HEK293 (cell line): ENCODE data around the gene MLX.

ENCODE experiments used
- CTCF ChIA-PET: fragments of 350-600 bp; formaldehyde crosslinking; extraction: SDS; loops from one replicate; lab custom pipeline; 2021; ENCODE audit warnings: antibody characterized with exemption; lab: Yijun Ruan, JAX
- POLR2A ChIA-PET: fragments of 300-600 bp; formaldehyde crosslinking; extraction: SDS; loops from one replicate; lab custom pipeline; 2020; ENCODE audit warnings: antibody characterized with exemption, inconsistent platforms; lab: Yijun Ruan, JAX
- H3K27ac ChIP-seq: fragments of 200-500 bp; sonication (Bioruptor generic); 2 replicates; pipeline ENCODE4 v1.5.1; 2014; ENCODE audit warnings: low read depth, low read length, control low read depth, inconsistent platforms; ENCODE audit errors: extremely low read depth
- H3K36me3 ChIP-seq, 2 experiments: fragments of 200-500 bp in 1 of 2; sonication (Bioruptor generic) in 1 of 2; 1 replicate in 1 of 2; 2 replicates in 1 of 2; pipeline ENCODE4 v1.5.1; 2014 to 2017; ENCODE audit warnings: inconsistent platforms in 2 of 2, low read length in 2 of 2; ENCODE audit not compliant: control insufficient read depth in 2 of 2, insufficient read depth in 1 of 2
- H3K4me1 ChIP-seq: fragments of 200-500 bp; sonication (Bioruptor generic); 2 replicates; pipeline ENCODE4 v1.5.1; 2014; ENCODE audit warnings: mild to moderate bottlenecking, low read length, inconsistent platforms; ENCODE audit not compliant: control insufficient read depth, insufficient read depth
- H3K4me3 ChIP-seq: 2 replicates; pipeline ENCODE4 v1.5.1; 2011; ENCODE audit warnings: low read depth, mild to moderate bottlenecking, control low read depth, low read length, moderate library complexity
- H3K9me3 ChIP-seq: fragments of 200-500 bp; sonication (Bioruptor generic); 2 replicates; pipeline ENCODE4 v1.5.1; 2014; ENCODE audit warnings: low read depth, low read length, inconsistent platforms; ENCODE audit not compliant: control insufficient read depth, insufficient read depth
- GLI2 ChIP-seq: fragments of 450-650 bp; formaldehyde crosslinking; IDR thresholded peaks from 2 replicates; pipeline ENCODE4; 2017; ENCODE audit warnings: missing biosample characterization, missing genetic modification characterization, low read depth, borderline replicate concordance
- GLIS2 ChIP-seq: fragments of 450-650 bp; formaldehyde crosslinking; IDR thresholded peaks from 2 replicates; pipeline ENCODE4 v1.5.1; 2016; ENCODE audit warnings: missing biosample characterization, missing genetic modification characterization
- HOXC10 ChIP-seq: sonication (generic); formaldehyde crosslinking; IDR thresholded peaks from 2 replicates; pipeline ENCODE4 v1.8.1; 2023; ENCODE audit warnings: mild to moderate bottlenecking, missing genetic modification reagents
- KLF1 ChIP-seq: fragments of 450-650 bp; formaldehyde crosslinking; IDR thresholded peaks from 2 replicates; pipeline ENCODE4 v1.5.1; 2016; ENCODE audit warnings: missing biosample characterization, missing genetic modification characterization
- KLF7 ChIP-seq: fragments of 450-650 bp; formaldehyde crosslinking; IDR thresholded peaks from 2 replicates; pipeline ENCODE4 v1.5.1; 2016; ENCODE audit warnings: missing biosample characterization, missing genetic modification characterization, borderline replicate concordance
- KLF8 ChIP-seq: fragments of 450-650 bp; formaldehyde crosslinking; IDR thresholded peaks from 2 replicates; pipeline ENCODE4 v1.5.1; 2016; ENCODE audit warnings: missing biosample characterization, missing genetic modification characterization
- KLF9 ChIP-seq: fragments of 450-650 bp; formaldehyde crosslinking; IDR thresholded peaks from 2 replicates; pipeline ENCODE4 v1.5.1; 2016; ENCODE audit warnings: missing biosample characterization, missing genetic modification characterization, low read depth
- SCRT2 ChIP-seq: fragments of 450-650 bp; formaldehyde crosslinking; IDR thresholded peaks from 2 replicates; pipeline ENCODE4 v1.5.1; 2016; ENCODE audit warnings: missing biosample characterization, missing genetic modification characterization
- SP7 ChIP-seq: fragments of 450-650 bp; formaldehyde crosslinking; IDR thresholded peaks from 2 replicates; pipeline ENCODE4 v1.5.1; 2016; ENCODE audit warnings: missing biosample characterization, missing genetic modification characterization
- ZBTB1 ChIP-seq: fragments of 450-650 bp; formaldehyde crosslinking; IDR thresholded peaks from 2 replicates; pipeline ENCODE4 v1.5.1; 2016; ENCODE audit warnings: missing biosample characterization, missing genetic modification characterization
- ZBTB17 ChIP-seq: fragments of 450-650 bp; formaldehyde crosslinking; IDR thresholded peaks from 2 replicates; pipeline ENCODE4 v1.5.1; 2016; ENCODE audit warnings: missing biosample characterization, missing genetic modification characterization
- ZBTB7A ChIP-seq: fragments of 450-650 bp; formaldehyde crosslinking; IDR thresholded peaks from 2 replicates; pipeline ENCODE4 v1.5.1; 2016; ENCODE audit warnings: low read depth, missing biosample characterization, missing genetic modification characterization
- ZFHX2 ChIP-seq: fragments of 450-650 bp; formaldehyde crosslinking; conservative IDR thresholded peaks from 2 replicates; pipeline ENCODE4 v1.5.1; 2016; ENCODE audit warnings: missing biosample characterization, missing genetic modification characterization
- ZIC2 ChIP-seq: fragments of 450-650 bp; formaldehyde crosslinking; IDR thresholded peaks from 2 replicates; pipeline ENCODE4 v1.5.1; 2016; ENCODE audit warnings: missing biosample characterization, missing genetic modification characterization
- ZNF2 ChIP-seq: fragments of 450-650 bp; formaldehyde crosslinking; IDR thresholded peaks from 2 replicates; pipeline ENCODE4 v1.5.1; 2016; ENCODE audit warnings: missing biosample characterization, missing genetic modification characterization
- ZNF239 ChIP-seq: fragments of 450-650 bp; formaldehyde crosslinking; IDR thresholded peaks from 2 replicates; pipeline ENCODE4 v1.5.1; 2016; ENCODE audit warnings: missing biosample characterization, missing genetic modification characterization
- ZNF335 ChIP-seq: fragments of 450-650 bp; formaldehyde crosslinking; conservative IDR thresholded peaks from 2 replicates; pipeline ENCODE4 v1.5.1; 2016; ENCODE audit warnings: missing biosample characterization, missing genetic modification characterization
- ZNF423 ChIP-seq: fragments of 450-650 bp; formaldehyde crosslinking; IDR thresholded peaks from 2 replicates; pipeline ENCODE4 v1.5.1; 2016; ENCODE audit warnings: missing biosample characterization, missing genetic modification characterization
- ZNF660 ChIP-seq: fragments of 450-650 bp; IDR thresholded peaks from 2 replicates; pipeline ENCODE4 v1.5.1; 2018; ENCODE audit warnings: missing biosample characterization, mild to moderate bottlenecking, missing genetic modification characterization
- ZNF768 ChIP-seq: fragments of 450-650 bp; formaldehyde crosslinking; IDR thresholded peaks from 2 replicates; pipeline ENCODE4 v1.5.1; 2018; ENCODE audit warnings: missing biosample characterization, mild to moderate bottlenecking, missing genetic modification characterization
- TF ChIP-seq, protein P1 (sequence below): fragments of 450-650 bp; formaldehyde crosslinking; IDR thresholded peaks from 2 replicates; pipeline ENCODE4 v1.5.1; 2016; ENCODE audit warnings: missing biosample characterization, missing genetic modification characterization
- TF ChIP-seq, protein P2 (sequence below): fragments of 450-650 bp; formaldehyde crosslinking; IDR thresholded peaks from 2 replicates; pipeline ENCODE4 v1.5.1; 2016; ENCODE audit warnings: missing biosample characterization, missing genetic modification characterization
- TF ChIP-seq, protein P3 (sequence below): fragments of 450-650 bp; formaldehyde crosslinking; IDR thresholded peaks from 2 replicates; pipeline ENCODE4 v1.5.1; 2016; ENCODE audit warnings: missing biosample characterization, missing genetic modification characterization
- TF ChIP-seq, protein P4 (sequence below): fragments of 450-650 bp; formaldehyde crosslinking; IDR thresholded peaks from 2 replicates; pipeline ENCODE4 v1.5.1; 2017; ENCODE audit warnings: missing biosample characterization, missing genetic modification characterization
- TF ChIP-seq, protein P5 (sequence below): fragments of 450-650 bp; formaldehyde crosslinking; IDR thresholded peaks from 2 replicates; pipeline ENCODE4 v1.5.1; 2016; ENCODE audit warnings: missing biosample characterization, missing genetic modification characterization

Gene MLX

DNA sequence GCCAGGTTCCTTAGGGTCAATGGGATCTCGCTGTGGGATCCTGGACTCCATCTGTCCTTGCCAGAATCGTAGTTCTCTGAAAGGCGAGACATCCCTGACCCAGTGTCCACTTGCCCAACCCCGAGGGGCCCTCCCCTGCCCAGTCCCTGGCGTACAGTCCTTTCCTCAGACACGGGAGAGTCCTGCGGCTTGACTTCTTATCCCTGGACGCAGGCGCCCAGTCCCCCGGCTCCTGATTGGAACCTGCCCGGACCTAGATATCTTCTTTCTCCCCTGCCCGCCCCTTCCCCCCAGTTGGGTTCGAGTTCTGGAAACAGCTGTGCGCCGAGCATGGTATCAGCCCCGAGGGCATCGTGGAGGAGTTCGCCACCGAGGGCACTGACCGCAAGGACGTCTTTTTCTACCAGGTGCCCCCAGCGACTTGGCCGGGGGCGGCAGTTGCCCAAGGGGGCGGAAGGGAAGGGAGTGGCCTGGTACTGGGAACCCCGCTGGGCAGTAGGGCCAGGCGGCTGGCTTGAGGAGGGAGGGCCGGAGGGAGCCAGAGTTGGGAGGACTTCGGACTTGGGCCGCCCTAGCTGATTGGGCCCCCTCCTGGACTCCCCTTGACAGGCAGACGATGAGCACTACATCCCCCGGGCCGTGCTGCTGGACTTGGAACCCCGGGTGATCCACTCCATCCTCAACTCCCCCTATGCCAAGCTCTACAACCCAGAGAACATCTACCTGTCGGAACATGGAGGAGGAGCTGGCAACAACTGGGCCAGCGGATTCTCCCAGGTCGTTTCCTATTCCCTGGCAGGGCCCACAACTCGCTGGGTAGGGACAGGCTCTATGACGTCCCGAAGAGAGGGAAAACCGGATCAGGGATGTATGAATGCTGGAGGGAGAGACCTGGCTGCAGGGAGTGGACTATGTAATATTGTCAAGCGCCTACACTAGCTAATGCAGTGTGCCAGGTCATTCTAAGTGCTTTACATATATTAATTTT is 43.2 kb downstream of the MLX start (continued):
- TF ChIP-seq, protein P1, sequence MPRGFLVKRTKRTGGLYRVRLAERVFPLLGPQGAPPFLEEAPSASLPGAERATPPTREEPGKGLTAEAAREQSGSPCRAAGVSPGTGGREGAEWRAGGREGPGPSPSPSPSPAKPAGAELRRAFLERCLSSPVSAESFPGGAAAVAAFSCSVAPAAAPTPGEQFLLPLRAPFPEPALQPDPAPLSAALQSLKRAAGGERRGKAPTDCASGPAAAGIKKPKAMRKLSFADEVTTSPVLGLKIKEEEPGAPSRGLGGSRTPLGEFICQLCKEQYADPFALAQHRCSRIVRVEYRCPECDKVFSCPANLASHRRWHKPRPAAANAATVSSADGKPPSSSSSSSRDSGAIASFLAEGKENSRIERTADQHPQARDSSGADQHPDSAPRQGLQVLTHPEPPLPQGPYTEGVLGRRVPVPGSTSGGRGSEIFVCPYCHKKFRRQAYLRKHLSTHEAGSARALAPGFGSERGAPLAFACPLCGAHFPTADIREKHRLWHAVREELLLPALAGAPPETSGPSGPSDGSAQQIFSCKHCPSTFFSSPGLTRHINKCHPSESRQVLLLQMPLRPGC, result peak; percentile 59; the same call in 1 of the 2 replicates
- TF ChIP-seq GLIS2 (tag by site-specific recombination), result peak; percentile 82
- peak; percentile 64; the same call in 1 of the 2 replicates for TF ChIP-seq ZNF2 (tag by site-specific recombination)
- 0 out of 2 replicates have a peak, but pooled peaks have one; percentile 27 for TF ChIP-seq KLF8 (tag by site-specific recombination)
- TF ChIP-seq KLF9 (tag by site-specific recombination), result peak; percentile 66
- peak; percentile 40; the same call in 1 of the 2 replicates for TF ChIP-seq ZIC2 (tag by site-specific recombination)
- peak; percentile 28; the same call in 1 of the 2 replicates for TF ChIP-seq ZBTB1 (tag by site-specific recombination)
- TF ChIP-seq, protein P2, sequence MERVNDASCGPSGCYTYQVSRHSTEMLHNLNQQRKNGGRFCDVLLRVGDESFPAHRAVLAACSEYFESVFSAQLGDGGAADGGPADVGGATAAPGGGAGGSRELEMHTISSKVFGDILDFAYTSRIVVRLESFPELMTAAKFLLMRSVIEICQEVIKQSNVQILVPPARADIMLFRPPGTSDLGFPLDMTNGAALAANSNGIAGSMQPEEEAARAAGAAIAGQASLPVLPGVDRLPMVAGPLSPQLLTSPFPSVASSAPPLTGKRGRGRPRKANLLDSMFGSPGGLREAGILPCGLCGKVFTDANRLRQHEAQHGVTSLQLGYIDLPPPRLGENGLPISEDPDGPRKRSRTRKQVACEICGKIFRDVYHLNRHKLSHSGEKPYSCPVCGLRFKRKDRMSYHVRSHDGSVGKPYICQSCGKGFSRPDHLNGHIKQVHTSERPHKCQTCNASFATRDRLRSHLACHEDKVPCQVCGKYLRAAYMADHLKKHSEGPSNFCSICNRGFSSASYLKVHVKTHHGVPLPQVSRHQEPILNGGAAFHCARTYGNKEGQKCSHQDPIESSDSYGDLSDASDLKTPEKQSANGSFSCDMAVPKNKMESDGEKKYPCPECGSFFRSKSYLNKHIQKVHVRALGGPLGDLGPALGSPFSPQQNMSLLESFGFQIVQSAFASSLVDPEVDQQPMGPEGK (tag by site-specific recombination), result peak; percentile 72
- TF ChIP-seq ZBTB7A, result peak; percentile 57; the same call in 1 of the 2 replicates
- peak; percentile 59; the same call in 1 of the 2 replicates for TF ChIP-seq KLF7 (tag by site-specific recombination)
- TF ChIP-seq SP7 (tag by site-specific recombination), result peak; percentile 55
- peak; percentile 31; the same call in 1 of the 2 replicates for TF ChIP-seq KLF1 (tag by site-specific recombination)
- TF ChIP-seq ZBTB17 (tag by site-specific recombination), result peak; percentile 55; the same call in 1 of the 2 replicates
- peak; percentile 22; the same call in 1 of the 2 replicates for TF ChIP-seq ZNF660 (tag by site-specific recombination)
- TF ChIP-seq SCRT2 (tag by site-specific recombination), result peak; percentile 53; the same call in 1 of the 2 replicates
- TF ChIP-seq, protein P3, sequence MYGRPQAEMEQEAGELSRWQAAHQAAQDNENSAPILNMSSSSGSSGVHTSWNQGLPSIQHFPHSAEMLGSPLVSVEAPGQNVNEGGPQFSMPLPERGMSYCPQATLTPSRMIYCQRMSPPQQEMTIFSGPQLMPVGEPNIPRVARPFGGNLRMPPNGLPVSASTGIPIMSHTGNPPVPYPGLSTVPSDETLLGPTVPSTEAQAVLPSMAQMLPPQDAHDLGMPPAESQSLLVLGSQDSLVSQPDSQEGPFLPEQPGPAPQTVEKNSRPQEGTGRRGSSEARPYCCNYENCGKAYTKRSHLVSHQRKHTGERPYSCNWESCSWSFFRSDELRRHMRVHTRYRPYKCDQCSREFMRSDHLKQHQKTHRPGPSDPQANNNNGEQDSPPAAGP, result peak; percentile 77

DNA sequence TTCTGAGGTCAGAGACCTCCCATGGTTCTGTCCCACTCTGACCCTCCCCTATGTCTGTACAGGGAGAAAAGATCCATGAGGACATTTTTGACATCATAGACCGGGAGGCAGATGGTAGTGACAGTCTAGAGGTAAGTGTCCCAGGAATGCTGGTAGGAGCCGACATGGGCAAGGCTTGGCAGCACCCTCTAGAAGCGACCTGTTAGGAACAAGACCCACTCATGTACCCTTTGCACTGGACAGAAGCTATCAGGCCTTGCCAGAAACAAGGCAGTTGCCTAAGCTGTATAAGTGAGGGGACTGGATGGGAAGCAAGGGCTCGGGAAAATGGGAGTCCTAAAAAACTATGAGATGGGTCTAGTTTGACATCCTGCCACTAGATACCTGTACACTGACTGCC is 45.1 kb downstream of the MLX start:
- ChIA-PET POLR2A (interaction anchor here (2.1 kb wide), 1 partner anchor 34 kb away, joined by 5 read pairs; no protein-coding TSS in a partner anchor), CTCF (interaction anchor here (1.3 to 1.8 kb wide), 3 partner anchors 12 to 151 kb away, joined by 4 to 5 read pairs (median 5); no protein-coding TSS in a partner anchor)
- Histone ChIP-seq H3K9me3 (no peaks in the 10 kb centered on the region), H3K27ac (no peak overlapping the region), H3K36me3 (peaks cover 29 to 49% of the 10 kb centered on the region in 2 experiments), H3K4me3 (no peak overlapping the region), H3K4me1 (0 out of 2 replicates have a peak, but pooled peaks cover 2% of the 10 kb centered on the region)
- TF ChIP-seq ZNF335 (tag by site-specific recombination), result no peak
- no peak for TF ChIP-seq GLI2
- no peak for TF ChIP-seq ZNF423 (tag by site-specific recombination)
- TF ChIP-seq, protein P4, sequence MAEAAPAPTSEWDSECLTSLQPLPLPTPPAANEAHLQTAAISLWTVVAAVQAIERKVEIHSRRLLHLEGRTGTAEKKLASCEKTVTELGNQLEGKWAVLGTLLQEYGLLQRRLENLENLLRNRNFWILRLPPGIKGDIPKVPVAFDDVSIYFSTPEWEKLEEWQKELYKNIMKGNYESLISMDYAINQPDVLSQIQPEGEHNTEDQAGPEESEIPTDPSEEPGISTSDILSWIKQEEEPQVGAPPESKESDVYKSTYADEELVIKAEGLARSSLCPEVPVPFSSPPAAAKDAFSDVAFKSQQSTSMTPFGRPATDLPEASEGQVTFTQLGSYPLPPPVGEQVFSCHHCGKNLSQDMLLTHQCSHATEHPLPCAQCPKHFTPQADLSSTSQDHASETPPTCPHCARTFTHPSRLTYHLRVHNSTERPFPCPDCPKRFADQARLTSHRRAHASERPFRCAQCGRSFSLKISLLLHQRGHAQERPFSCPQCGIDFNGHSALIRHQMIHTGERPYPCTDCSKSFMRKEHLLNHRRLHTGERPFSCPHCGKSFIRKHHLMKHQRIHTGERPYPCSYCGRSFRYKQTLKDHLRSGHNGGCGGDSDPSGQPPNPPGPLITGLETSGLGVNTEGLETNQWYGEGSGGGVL (tag by site-specific recombination), result no peak
- TF ChIP-seq ZNF239 (tag by site-specific recombination), result no peak
- TF ChIP-seq, protein P5, sequence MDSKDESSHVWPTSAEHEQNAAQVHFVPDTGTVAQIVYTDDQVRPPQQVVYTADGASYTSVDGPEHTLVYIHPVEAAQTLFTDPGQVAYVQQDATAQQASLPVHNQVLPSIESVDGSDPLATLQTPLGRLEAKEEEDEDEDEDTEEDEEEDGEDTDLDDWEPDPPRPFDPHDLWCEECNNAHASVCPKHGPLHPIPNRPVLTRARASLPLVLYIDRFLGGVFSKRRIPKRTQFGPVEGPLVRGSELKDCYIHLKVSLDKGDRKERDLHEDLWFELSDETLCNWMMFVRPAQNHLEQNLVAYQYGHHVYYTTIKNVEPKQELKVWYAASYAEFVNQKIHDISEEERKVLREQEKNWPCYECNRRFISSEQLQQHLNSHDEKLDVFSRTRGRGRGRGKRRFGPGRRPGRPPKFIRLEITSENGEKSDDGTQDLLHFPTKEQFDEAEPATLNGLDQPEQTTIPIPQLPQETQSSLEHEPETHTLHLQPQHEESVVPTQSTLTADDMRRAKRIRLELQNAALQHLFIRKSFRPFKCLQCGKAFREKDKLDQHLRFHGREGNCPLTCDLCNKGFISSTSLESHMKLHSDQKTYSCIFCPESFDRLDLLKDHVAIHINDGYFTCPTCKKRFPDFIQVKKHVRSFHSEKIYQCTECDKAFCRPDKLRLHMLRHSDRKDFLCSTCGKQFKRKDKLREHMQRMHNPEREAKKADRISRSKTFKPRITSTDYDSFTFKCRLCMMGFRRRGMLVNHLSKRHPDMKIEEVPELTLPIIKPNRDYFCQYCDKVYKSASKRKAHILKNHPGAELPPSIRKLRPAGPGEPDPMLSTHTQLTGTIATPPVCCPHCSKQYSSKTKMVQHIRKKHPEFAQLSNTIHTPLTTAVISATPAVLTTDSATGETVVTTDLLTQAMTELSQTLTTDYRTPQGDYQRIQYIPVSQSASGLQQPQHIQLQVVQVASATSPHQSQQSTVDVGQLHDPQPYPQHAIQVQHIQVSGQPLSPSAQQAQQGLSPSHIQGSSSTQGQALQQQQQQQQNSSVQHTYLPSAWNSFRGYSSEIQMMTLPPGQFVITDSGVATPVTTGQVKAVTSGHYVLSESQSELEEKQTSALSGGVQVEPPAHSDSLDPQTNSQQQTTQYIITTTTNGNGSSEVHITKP, result no peak
- no peak for TF ChIP-seq HOXC10 (CRISPR knock-in tag)
- no peak for TF ChIP-seq ZFHX2 (tag by site-specific recombination)
- TF ChIP-seq ZNF768 (tag by site-specific recombination), result no peak
